DOHH2 (cell line): Measurements from ENCODE around the gene PNN.

ENCODE experiments used
- EZH2phosphoT487 ChIP-seq: fragments of 200-600 bp; sonication (generic); IDR thresholded peaks from 2 replicates; pipeline ENCODE4 v1.6.1; 2017; ENCODE audit warnings: borderline replicate concordance, mild to moderate bottlenecking, antibody characterized with exemption, low read length, moderate library complexity, mixed read lengths
- TF ChIP-seq, protein P1 (sequence below): fragments of 200-600 bp; sonication (generic); IDR thresholded peaks from one replicate; pipeline ENCODE4 v1.5.1; 2014; ENCODE audit warnings: antibody characterized with exemption, mild to moderate bottlenecking, low read depth, low read length; ENCODE audit not compliant: poor library complexity, severe bottlenecking

DNA sequence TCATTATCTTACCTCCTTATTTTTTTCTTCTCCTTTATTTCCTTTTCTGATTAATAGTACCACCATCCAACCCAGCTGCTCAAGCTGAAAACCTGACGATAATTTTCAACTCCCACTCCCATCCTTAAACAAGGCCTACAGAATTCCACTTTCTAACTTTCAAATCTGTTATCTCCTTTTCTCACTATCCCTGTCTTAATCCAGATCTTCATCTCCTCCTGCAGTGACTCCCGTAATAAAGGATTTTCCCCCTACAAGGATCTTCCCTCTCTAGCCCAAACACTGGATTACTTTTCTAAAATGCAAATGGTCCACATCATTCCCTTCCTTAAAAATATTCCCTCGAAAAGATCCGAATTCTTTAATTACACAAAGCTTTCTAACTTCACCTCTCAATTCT lies 6.5 kb upstream of the PNN start:
- TF ChIP-seq, protein P1, sequence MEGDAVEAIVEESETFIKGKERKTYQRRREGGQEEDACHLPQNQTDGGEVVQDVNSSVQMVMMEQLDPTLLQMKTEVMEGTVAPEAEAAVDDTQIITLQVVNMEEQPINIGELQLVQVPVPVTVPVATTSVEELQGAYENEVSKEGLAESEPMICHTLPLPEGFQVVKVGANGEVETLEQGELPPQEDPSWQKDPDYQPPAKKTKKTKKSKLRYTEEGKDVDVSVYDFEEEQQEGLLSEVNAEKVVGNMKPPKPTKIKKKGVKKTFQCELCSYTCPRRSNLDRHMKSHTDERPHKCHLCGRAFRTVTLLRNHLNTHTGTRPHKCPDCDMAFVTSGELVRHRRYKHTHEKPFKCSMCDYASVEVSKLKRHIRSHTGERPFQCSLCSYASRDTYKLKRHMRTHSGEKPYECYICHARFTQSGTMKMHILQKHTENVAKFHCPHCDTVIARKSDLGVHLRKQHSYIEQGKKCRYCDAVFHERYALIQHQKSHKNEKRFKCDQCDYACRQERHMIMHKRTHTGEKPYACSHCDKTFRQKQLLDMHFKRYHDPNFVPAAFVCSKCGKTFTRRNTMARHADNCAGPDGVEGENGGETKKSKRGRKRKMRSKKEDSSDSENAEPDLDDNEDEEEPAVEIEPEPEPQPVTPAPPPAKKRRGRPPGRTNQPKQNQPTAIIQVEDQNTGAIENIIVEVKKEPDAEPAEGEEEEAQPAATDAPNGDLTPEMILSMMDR = no peak
- TF ChIP-seq EZH2phosphoT487 = no peak
